Subcutaneous adipose tissue (tissue), 4 donors: Measurements from ENCODE around the gene ZNF652. TPM values are rescaled to one million over a fixed set of nuclear protein-coding genes. Genes with fewer than 3 reads are reported as not detected.

Source experiments
- total RNA-seq, 4 donors: library from RNA; depleted of rRNA; stranded (reverse); fragments of >200 nt; gene quantifications; one replicate each; pipeline ENCODE4 v1.1.0, GENCODE V29; 2016
- TF ChIP-seq, protein P1 (sequence below): fragments of 450-650 bp; IDR thresholded peaks from one replicate; pipeline ENCODE4 v1.5.1; 2016; ENCODE audit warnings: low read depth, mild to moderate bottlenecking, control low read depth, antibody characterized with exemption, moderate library complexity

The ZNF652 gene
- total RNA-seq, 4 donors from 2014 or later = 32.1 to 52.0 (median 34.5) TPM

DNA sequence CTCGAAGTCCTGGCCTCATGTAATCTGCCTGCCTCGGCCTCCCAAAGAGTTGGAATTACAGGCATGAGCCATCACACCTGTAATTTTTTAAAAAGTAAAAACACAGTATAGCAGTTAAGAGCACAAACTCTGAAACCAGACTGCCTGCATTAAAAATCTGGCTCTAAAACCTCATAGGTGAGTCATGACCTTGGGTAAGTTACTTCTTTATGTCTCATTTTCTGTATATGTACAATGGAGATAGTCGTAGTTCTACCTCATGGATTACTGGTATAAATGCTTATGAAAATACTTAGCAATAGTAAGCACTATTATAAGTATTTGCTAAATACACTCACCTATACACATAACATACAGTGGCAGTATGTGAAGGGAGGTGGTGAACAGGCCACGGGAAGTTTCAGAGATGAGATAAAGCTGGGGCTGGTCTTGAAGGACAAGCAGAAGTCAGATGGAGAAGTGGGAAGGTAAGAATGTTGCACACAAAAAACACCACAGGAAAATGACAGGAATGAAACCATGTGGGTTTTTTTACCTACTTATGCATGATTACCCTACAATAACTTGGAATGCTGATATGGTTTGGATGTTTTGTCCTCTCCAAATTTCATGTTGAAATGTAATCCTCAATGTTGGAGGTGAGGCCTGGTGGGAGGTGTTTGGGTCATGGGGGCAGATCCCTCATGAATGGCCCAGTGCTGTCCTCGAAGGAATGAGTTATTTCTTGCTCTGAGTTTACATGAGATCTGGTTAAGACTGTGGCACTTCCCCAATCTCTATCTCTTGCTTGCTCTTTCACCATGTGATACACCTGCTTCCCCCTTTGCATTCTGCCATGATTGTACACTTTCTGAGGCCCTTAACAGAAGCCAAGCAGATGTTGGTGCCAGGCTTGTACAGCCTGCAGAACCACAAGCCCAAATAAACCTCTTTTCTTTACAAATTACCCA is 33.9 kb downstream of the ZNF652 start:
- TF ChIP-seq, protein P1, sequence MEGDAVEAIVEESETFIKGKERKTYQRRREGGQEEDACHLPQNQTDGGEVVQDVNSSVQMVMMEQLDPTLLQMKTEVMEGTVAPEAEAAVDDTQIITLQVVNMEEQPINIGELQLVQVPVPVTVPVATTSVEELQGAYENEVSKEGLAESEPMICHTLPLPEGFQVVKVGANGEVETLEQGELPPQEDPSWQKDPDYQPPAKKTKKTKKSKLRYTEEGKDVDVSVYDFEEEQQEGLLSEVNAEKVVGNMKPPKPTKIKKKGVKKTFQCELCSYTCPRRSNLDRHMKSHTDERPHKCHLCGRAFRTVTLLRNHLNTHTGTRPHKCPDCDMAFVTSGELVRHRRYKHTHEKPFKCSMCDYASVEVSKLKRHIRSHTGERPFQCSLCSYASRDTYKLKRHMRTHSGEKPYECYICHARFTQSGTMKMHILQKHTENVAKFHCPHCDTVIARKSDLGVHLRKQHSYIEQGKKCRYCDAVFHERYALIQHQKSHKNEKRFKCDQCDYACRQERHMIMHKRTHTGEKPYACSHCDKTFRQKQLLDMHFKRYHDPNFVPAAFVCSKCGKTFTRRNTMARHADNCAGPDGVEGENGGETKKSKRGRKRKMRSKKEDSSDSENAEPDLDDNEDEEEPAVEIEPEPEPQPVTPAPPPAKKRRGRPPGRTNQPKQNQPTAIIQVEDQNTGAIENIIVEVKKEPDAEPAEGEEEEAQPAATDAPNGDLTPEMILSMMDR = no peak

GRCh38 chr17:49325980-49326379 is 36.1 kb downstream of the ZNF652 start:
- TF ChIP-seq, protein P1 = no peak

DNA sequence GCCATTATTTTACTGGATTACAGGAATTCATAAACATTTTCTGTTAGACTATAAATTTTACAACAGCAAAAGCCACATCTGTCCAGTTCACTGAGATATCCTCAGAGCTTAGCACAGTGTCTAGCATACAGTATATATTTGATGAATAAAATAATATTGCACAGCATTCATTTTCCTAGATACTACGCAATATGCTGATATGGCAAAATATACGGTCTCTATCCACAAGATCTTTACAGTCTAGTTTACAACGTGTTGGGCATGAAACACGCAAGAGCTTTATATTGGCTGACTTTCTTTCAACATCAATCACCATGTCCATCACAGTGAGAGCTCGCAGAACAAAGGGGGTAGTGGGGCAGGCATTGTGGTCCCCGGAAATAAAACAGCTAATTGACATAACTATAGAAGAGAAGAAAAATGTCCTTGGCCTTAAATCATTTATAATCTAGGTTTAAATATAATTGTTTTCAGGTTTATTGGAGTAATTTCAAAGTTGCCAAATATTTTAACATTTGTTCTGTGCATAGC is 43.5 kb downstream of the ZNF652 start:
- TF ChIP-seq, protein P1 = no peak

DNA sequence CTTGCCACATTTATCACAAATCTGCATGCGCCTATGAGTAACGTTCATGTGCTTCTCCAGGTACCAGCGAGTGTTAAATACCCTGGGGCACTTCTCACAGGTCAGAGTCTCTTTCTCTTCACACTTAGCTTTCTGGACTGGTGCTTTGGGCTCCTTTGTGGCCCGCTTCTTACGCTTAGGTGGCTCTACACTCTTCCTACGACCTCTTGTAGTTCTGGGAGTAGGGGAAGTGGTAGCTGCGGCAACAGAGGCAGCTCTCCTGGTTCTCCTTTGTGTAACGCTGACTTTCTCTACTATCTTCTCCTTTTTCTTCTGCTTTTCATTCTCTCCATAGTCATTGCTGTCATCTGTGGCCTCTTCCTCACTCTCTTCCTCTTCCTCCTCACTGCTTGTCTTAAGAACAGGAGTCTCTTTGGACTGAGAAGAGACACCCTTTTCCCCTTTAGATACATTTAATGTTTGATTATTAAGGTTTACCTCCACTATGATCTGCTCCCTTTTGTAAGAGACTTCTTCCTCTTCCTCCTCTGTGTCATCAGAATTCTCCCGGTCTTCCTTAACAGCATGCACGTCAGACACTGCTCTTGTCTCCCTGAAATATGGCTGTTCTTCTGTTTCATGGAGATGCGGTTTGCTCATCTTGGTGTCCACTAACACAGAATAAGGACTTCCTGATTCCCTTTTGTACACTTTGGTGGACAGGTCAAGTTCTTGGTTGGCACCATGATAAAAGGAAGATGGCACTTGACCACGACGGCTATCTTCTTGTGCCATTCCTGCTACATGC is 45.0 kb downstream of the ZNF652 start:
- TF ChIP-seq, protein P1 = no peak

- TF ChIP-seq, protein P1 = no peak
Observed at GRCh38 chr17:49316258-49316570, 45.8 kb downstream of the ZNF652 start.

DNA sequence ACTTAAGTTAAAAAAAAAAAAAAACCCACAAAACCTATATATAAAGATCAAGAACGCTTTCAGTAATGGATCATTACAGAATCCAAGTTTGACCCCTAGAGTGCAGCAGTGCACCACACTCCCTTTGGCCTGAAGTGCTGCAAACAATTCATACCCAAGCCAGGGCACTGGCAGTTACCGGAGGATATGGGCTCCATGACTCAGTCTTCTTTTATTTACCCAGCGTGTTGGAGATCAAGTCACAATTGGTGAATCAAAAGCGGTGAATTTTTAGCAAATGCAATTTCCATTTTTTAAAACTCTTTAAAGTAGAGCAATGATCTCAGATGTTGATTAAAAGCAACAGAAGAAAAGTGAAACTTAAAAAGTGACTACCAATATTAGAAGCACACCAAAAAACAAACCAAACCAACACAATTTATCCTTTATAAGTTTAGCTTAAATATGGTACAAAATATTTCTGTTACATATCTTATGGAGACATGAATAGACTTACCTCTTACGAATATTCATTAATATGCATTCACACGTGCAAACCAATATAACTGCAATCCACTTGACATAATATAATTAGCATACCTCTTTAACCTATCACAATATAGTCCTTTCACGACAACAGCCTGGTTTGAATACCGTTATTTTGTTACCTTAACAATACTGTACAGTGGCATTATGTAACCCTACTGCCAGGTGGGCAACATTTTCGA is 46.3 kb downstream of the ZNF652 start:
- TF ChIP-seq, protein P1 = no peak
